22Rv1 (cell line): ENCODE measurements around the gene NFIA.

Experiments used
- CTCF ChIP-seq: fragments of 450-650 bp; IDR thresholded peaks from 2 replicates; pipeline ENCODE4 v1.5.1; 2017; ENCODE audit warnings: mild to moderate bottlenecking
- ZFX ChIP-seq: fragments of 450-650 bp; IDR thresholded peaks from 2 replicates; pipeline ENCODE4 v1.6.1; 2017; ENCODE audit warnings: antibody characterized with exemption, borderline replicate concordance

GRCh38 chr1:61064673-61065072 is 17.7 kb upstream of the NFIA start:
- TF ChIP-seq CTCF (no peak), ZFX (no peak)
